GM18508 (cell line): ENCODE results near the gene FTO.

Experiments used
- ATAC-seq: cut with Tn5 transposase; IDR thresholded peaks from one replicate; pipeline ENCODE4 v1.9.1; 2021; ENCODE audit warnings: moderate number of reproducible peaks; ENCODE audit not compliant: insufficient read depth, unreplicated experiment

The FTO gene

DNA sequence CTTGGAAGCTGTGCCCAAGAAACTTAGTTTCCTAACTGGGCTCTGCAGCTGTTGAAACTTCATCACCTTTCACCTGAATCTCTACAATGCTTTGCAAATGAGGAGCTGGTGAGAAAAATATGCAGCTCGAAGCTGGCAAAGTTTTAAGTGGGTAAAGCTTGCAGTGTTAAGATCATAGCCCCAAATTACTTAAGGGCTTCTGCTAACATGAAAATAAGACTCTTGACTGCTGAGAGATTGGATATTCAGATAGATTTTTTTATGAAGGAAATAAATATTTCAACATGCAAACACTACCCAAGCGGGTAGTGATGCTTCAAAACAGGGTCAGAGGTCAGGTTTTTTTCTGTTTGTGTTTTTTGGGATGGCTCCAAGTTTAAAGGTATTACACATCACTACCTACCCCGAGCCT is 278.7 kb downstream of the FTO start:
- no peak for ATAC-seq

GRCh38 chr16:53984936-53985335 is 281.0 kb downstream of the FTO start:
- no peak for ATAC-seq

GRCh38 chr16:53985861-53986260 is 281.9 kb downstream of the FTO start:
- ATAC-seq, result no peak

GRCh38 chr16:53986793-53987192 is 282.8 kb downstream of the FTO start:
- no peak for ATAC-seq

DNA sequence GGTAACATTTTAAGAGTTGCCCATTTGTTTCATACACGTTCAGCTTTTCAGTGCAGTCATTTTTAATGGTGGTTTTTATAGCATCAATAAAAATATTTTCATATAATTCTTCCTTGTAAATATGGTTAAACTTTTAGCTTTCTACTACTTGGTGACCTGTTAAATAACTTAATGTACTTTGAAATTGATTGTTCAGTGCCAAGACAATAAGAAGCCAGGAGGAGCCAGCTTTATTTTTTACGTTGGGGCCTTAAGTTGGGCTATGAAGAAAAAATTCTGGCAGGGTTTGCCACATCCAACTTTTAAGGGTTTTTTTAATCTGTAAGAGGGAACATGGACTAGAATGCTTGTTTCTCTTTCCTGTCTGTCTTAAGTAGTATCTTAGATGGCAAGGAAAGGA is 284.2 kb downstream of the FTO start:
- ATAC-seq, result no peak

DNA sequence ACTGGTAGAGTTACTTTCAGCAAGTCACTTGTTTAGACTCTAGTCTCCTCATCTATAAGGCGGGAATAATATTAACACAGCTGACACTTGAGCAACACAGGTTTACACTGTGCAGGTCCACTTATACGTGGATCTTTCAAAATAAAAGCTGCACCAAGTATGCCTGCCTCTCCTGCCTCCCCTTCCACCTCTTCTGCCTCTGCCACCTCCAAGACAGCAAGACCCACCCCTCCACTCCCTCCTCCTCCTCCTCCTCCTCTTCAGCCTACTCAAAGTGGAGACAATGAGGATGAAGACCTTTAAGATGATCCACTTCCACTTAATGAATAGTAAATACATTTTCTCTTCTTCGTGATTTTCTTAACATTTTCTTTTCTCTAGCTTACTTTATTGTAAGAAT is 285.6 kb downstream of the FTO start:
- no peak for ATAC-seq

- ATAC-seq, result no peak
These were observed 287.9 kb downstream of the FTO start for GRCh38 chr16:53991754-53992378.

GRCh38 chr16:53995378-53995777 is 291.4 kb downstream of the FTO start:
- no peak for ATAC-seq

- ATAC-seq, result no peak
These were observed 293.0 kb downstream of the FTO start for GRCh38 chr16:53996961-53997360.

GRCh38 chr16:53998024-53998810 is 294.3 kb downstream of the FTO start:
- no peak for ATAC-seq

- ATAC-seq, result no peak
These were observed 295.1 kb downstream of the FTO start for GRCh38 chr16:53998966-53999522.

- ATAC-seq, result no peak
These were observed 295.9 kb downstream of the FTO start for GRCh38 chr16:53999841-54000240.

DNA sequence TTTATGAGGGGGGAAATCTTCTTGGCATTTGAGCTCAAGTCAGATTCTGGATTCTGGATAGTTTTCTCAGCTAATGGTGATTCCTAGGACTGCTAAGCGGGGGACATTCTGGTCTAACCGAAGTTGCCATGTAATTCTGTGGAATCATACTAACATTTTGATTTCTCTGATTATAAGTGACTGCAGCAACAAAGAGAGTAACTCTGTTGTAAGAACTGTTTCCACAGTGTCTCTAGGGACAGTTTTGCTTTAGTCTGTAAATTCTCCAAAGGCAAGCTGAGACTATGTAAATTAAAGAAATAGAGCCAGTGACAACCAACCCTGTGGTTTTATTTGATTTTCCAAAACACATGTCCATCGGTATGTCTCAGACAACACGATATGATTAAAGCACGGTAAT is 296.4 kb downstream of the FTO start:
- ATAC-seq, result no peak

- ATAC-seq, result no peak
These were observed 302.7 kb downstream of the FTO start for GRCh38 chr16:54006693-54007092.

DNA sequence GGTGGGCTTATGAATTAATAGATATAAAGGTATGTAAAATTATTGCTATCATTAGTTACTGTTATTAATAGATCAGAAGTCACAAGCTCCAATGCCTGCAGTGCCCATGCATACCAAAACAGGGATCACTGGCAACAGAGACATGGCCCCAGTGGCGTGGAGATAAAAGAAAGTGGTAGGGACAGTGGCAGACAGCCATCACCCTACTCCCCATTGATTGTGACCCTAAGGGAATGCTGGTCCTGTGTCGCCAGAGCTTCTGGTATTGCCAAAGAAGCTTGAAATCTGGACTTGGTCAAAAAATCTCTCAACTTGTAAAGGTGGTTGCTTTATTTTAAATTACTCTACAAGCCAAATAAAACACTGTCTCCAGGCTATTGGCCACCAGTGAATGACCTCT is 303.5 kb downstream of the FTO start:
- ATAC-seq, result no peak

- ATAC-seq, result no peak
These were observed 305.7 kb downstream of the FTO start for GRCh38 chr16:54009464-54010176.

GRCh38 chr16:54015147-54015546 is 311.2 kb downstream of the FTO start:
- no peak for ATAC-seq

DNA sequence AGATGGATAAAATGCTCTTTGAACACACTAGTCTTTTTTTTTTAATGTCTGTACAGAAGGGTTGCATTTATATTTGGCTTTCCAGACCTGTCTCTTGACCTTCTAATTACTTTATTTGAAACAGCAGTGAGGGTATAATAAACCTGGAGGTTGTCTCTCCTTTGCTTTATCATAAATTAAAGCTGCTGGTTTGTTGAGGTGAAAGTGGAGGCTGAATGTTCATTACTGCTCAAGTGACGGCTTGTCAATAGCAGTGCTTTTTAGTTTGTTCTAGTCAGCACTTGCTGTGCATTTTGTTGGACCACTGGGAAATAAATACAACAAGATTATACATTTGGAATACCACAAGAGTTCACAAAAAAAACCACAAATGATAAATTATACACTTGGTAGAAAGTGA is 318.4 kb downstream of the FTO start:
- no peak for ATAC-seq

- ATAC-seq, result no peak
These were observed 322.5 kb downstream of the FTO start for GRCh38 chr16:54026456-54026855.

DNA sequence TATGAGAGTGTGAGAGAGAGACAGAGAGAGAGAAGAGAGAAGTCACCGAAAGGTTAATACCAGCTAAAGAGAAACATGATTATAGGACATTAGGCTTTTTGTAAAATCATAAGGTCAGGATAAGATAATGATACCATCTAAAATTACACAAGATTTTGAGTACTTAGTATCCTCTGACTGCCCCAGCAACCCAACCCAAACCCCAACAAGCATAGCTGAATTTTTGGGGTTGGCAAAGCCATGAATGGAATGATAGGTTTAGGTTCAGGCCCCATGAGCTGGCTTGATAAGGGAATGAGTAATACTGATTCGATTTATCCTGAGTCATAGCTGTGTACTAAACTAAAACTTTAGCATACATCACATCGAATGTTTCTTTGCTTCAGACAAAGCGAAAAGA is 323.1 kb downstream of the FTO start:
- ATAC-seq, result no peak

DNA sequence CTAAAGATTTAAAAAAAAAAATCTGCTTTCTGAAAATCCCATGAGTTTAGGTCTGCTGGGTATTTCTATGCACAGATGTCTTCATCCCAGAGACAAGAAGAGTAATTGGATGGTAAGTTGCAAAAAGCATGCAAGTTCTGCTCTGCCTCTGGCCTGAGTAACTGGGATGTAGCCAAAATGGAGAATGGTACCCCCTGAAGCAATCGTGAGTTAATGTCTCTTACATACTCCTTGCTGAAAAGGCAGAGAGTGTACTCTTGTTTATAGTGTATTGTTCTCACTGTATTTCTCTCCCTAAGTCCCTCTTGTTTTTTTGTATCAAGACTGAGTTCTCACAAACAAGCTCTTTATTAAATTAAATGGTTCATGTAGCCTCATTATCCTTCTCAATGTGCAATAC is 323.6 kb downstream of the FTO start:
- ATAC-seq, result no peak
